Coronary artery (tissue), 2 donors: Measurements from ENCODE around the gene DPPA2.
A peak's percentile ranks its signal among the peaks of the same experiment; 100 is the strongest.

Experiments used
- DNase-seq: peaks from one replicate; pipeline ENCODE4 v3.0.0-alpha.2; 2017; ENCODE audit warnings: low spot score
- H3K27ac ChIP-seq, 2 donors: fragments of 200-600 bp; sonication (generic); one replicate each; pipeline ENCODE4 v1.5.1; 2016 to 2019
- H3K4me3 ChIP-seq: fragments of 200-600 bp; sonication (generic); 2 replicates; pipeline ENCODE4 v1.5.1; 2016; ENCODE audit warnings: mild to moderate bottlenecking, moderate library complexity
- TF ChIP-seq, protein P1 (sequence below): fragments of 200-600 bp; sonication (generic); IDR thresholded peaks from one replicate; pipeline ENCODE4 v1.5.1; 2019; ENCODE audit warnings: antibody characterized with exemption

DPPA2 gene

DNA sequence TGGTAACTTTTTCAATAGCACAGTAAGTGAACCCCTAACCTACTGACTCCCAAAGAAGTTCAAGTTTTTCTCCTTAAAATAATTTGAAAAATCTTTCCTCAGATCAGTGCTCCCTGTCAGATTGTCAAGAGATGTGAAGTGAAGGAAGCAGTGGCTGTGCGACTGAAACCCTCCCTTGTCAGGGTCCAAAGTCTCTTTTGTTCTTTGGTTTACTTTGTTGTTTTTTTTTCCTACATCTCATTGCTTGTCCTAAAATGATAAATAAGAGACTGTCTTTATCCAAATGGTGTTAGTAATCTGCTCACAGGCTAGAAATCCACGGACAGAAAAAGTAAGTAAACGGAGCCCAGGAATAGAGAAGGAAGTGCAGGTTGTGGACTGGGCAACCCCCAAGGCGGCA is 22.0 kb upstream of the DPPA2 start:
- Histone ChIP-seq H3K27ac (no peak overlapping the region), H3K4me3 (no peak overlapping the region)
- TF ChIP-seq, protein P1, sequence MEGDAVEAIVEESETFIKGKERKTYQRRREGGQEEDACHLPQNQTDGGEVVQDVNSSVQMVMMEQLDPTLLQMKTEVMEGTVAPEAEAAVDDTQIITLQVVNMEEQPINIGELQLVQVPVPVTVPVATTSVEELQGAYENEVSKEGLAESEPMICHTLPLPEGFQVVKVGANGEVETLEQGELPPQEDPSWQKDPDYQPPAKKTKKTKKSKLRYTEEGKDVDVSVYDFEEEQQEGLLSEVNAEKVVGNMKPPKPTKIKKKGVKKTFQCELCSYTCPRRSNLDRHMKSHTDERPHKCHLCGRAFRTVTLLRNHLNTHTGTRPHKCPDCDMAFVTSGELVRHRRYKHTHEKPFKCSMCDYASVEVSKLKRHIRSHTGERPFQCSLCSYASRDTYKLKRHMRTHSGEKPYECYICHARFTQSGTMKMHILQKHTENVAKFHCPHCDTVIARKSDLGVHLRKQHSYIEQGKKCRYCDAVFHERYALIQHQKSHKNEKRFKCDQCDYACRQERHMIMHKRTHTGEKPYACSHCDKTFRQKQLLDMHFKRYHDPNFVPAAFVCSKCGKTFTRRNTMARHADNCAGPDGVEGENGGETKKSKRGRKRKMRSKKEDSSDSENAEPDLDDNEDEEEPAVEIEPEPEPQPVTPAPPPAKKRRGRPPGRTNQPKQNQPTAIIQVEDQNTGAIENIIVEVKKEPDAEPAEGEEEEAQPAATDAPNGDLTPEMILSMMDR: no peak
- no peak for DNase-seq

DNA sequence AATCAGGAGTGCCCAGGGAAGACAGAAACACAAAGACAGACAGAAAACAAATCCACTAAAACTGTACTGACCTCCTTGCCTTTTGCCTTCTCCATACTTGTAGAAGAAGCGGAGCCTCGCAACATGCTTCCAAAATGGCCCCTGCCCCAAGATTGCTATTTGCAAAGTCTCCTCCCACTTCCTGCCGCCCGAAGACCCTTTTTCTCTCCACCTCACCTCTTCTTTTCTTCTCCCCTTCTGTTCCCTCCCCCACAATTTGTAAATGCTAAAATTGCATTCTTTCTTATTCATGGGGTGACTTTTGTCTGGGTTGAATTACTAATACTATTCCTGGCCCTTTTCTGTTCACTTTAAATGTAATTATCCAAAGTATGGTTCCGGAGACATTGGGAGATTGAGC is 21.1 kb upstream of the DPPA2 start, which contains the start of gene DPPA4:
TSS of gene DPPA4 (minus strand) at position 154 of the 400 bp plus-strand sequence. CDS start at position 125, 29 bp downstream.
- no peak for DNase-seq
- TF ChIP-seq, protein P1: no peak
- Histone ChIP-seq H3K4me3 (peak within 1 kb of the TSS; percentile 57), H3K27ac (no peak within 1 kb of the TSS)

DNA sequence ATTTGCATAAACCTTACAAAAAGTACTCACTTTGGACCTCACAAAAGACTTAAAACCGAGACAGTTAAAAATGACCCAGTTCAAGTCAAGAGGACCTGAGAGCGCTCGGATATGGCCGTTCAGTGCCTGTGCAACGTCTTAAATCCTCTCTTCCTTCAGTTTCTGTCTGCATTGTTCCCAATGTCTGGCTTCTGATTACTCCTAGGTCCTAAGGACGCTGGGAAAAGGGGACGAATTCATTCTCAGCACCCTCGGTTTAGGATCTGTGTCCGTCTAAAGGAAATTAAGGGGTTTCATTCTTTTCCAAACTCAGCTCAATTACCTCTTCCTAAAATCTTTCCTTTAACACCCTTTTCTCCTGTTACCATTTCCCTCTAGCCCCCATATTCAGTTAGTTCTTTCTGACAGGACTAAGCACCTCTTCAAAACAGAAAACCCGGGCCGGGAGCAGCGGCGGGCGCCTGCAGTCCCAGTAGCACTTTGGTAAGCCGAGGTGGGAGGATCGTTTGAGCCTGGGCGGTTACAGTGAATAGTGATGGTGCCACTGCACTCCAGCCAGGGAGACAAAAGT is 20.1 kb upstream of the DPPA2 start:
- H3K27ac ChIP-seq: no peak overlapping the region
- TF ChIP-seq, protein P1: no peak
- peak overlapping the region; percentile 57 for H3K4me3 ChIP-seq
- DNase-seq: no peak

DNA sequence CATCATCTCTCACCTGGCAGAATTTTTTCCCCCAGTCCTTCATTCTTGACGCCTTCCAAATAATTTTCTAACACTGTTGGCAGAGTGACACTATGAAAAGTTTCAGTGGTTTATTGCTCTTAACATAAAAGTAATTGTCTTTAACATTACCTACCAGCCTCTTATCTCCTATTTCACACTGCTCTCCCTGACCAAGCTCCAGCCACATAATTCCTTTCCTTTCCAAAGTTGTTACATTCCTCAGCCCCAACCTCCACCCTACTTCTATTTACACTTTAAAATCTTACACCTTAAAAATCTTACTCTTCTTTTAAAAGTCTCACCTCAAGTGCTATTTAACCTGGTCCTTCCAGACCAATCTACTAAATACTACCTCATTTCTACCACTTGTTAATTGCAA is 18.3 kb upstream of the DPPA2 start:
- Histone ChIP-seq H3K4me3 (no peak overlapping the region), H3K27ac (no peak overlapping the region)
- TF ChIP-seq, protein P1: no peak
- no peak for DNase-seq

DNA sequence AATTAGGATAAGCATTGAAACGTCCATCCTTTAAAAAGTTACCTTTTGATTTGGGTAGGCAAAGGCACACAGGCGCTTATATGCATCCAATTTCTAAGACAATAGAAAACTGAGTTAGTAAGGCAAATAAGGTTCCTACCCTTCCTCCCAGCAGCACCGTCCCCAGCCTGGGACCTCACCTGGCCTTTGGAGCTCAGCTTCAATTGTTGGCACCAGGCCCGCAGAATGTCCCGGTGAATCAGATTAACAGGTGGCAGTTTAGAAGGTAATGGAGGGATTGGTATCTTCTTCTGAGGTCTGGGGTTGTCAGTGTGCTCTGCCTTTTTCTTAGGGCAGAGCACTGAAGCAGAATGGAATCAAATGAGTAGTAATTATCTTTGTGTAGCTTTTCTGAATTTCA is 15.4 kb upstream of the DPPA2 start:
- Histone ChIP-seq H3K4me3 (no peak overlapping the region), H3K27ac (no peak overlapping the region)
- no peak for DNase-seq
- TF ChIP-seq, protein P1: no peak

DNA sequence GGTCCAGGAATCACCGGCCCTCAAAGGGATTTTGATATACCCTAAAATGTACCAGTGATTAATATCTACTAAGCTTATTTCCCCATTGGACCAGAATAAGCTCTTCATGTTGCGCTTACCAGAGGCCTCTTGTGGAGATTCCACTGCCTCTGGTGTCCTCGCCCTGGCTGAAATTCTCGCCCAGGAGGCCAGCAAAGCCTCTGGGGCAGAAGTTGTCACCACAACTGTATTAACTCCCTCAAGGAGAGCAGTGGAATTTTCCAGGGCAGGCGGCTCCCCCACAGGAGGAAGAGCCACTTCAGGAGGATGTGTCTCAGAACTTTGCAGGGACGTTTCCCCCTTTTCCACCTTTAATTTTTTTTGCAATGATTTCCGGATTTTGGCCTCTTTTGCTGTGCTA is 14.1 kb upstream of the DPPA2 start:
- Histone ChIP-seq H3K4me3 (no peak overlapping the region), H3K27ac (no peak overlapping the region)
- TF ChIP-seq, protein P1: no peak
- no peak for DNase-seq

DNA sequence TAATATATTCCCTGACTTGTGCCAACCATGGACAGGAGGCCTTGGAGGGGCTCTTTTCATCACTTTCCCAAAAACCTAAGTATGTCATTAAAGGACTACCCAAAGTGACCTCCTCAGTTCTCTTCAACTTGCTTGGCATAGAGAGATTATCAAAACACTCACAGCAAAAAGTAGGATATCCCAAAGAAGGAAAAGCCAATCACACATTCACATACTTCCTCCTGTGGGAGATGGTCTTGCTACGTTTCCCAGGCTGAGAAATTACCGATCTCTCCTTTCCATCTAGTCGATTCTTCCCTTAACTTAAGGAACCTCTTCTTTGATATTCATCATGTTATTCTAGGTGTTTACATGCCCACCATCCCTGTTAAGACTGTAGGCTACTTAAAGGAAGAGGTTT is 11.9 kb upstream of the DPPA2 start:
- Histone ChIP-seq H3K27ac (no peak overlapping the region), H3K4me3 (no peak overlapping the region)
- no peak for DNase-seq
- TF ChIP-seq, protein P1: no peak
